GM18861 (cell line): ENCODE results near the gene HGD.
A peak's percentile ranks its signal among the peaks of the same experiment; 100 is the strongest.
"Not testable (repeated sequence)": the region's sequence is repeated elsewhere in the genome, so short reads cannot be mapped to it uniquely, and the experiment has no call there.

Experiments
- ATAC-seq: cut with Tn5 transposase; IDR thresholded peaks from one replicate; pipeline ENCODE4 v1.9.1; 2021; ENCODE audit not compliant: unreplicated experiment

The HGD gene

DNA sequence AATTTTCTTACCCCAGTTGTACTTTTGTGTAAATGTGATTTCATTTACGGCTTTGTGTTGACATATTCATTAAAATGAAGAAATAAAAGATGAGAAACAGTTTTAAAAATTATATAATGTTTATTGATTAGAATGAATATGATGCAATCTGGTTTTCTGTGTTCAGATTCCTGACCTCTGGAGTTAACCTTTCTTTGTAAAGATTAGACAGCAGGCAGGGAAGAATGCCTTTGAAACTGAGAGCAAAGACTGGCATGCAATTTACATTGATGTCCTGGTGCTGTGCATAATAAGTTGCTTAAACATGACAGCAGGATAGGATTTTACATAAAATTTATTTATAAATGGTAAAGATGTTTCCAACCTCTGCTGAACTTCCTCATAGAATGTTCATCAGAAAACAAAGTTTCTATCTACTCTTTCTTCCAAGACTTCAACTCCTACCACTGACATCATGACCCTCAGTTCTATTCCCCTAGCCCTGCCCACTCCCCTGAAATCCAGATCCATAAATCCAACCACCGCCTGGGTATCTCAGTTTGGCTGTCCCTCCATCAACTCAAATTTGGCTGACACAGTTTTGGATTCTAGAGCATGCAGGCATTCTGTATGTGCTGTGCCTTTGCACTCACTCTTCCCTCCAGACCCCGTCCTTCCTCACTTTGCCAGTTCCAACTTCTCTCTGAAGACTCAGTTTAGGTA, 1.7 kb downstream of the HGD start:
- ATAC-seq, result no peak

DNA sequence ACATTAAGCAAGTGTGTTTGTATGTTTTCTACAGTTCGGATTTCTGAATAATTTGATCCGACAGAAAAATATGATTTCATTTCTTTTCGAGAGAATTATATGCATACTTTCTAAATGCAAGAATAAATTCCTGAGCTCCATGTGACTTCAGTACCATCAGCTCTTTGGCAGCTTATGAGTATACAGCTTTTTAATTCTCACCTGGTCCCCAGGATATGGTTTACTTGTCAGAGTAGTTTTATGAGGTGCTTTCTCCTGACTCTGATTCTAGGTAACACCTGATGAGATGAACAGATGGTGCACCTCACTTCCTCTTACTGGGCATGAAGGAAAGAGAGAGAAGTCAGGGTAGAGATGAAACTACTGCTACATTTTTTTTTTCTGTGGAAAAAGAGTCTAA, 3.1 kb downstream of the HGD start:
- ATAC-seq, result no peak

DNA sequence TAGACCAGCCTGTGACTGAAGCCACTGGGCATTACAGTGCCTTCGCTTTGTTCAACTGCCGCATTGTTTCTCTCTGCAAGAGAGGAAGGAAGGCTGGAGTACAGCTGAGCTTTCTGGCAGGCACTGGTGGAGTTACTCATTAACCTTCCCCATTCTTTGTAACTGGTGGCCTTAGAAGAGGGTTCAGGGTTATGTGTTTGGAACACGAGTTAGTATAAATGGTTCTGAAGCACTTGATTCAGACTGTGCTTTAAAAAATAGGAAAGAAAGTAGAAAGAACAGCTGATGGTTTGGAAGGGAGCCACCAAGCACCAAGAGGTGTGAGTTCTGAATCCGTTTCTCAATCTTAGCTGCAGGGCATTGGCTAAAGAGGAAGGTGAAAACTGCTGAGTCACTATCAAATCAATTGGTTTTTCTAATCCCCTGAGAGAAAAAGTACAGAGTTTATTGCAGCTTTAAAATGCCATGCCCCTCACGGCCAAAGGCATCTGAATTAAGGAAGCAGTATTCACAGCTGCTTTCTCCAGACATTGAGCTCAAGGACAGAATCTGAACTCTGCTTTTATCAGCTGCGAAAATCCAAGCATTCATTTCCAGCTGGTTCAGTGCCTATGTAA, 3.6 kb downstream of the HGD start:
- ATAC-seq, result peak; percentile 92

DNA sequence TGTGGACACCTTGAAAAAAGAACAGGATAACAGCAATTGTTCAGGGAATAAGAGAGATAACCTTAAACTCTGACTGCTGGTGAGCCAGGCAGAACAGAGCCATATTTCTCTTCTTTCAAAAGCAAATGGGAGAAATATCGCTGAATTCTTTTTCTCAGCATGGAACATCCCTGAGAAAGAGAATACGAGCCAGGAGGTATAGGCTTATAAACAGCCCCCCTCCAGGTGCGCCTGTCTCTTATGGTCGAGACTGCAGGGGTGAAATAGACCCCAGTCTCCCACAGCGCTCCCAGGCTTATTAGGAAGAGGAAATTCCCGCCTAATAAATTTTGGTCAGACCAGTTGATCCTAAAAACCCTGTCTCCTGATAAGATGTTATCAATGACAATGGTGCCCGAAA, 4.8 kb downstream of the HGD start:
- ATAC-seq, result not testable (repeated sequence)

DNA sequence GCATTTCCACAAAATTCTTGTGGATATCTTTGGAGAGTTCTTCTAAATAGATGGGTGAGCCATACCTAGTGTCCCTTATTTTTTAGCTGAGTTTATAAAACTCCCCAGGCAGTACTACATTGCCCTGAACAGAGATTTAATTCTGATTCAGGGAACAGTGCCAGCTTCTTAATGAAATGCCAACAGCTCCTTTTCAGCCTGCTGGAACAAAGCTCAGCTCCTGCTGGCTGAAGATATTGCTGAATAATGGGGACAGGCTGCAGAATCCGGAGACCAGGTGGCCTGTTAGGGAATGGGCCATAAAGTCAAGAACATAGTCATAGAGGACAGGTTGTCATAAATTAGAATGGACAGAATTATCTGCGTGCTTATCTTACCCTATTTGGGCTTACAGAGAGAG, 8.9 kb downstream of the HGD start:
- no peak for ATAC-seq

DNA sequence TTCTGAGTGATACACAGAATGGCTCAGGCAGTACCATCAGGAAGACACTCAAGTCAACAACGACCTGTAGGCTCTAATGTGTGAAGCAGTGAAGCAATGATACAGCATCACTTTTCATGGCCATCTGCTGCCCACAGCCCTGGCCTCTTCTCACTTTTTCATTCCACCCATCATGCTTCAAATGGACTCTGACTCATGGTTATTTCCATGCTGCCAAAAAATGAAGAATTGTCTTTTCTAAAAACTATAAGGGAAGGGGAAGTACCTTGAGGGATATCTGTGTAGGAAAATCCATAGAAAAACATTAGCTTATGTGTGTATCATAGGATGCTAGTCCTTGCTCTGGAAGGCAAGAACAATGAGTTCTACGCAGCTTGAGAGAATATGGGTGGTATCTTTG, 11.5 kb downstream of the HGD start:
- no peak for ATAC-seq

DNA sequence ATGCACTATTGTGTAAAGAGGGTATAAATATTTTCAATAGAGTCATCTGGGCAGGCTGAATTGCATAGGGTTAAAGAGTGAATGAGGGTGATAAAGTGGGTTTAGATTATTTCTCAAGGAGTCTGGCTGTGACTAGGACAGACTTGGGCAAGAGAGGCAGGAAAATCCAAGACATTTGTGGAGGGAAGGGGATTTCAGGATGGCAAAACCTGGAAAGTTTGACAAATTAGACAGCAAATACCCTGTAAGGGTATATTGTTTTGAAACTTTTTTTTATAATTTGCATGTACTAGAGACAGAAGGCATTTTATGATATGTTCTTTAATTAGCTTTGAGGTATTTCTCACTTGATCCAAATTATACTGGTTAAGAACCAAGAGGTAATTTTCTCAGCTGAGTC, 17.1 kb downstream of the HGD start:
- no peak for ATAC-seq

DNA sequence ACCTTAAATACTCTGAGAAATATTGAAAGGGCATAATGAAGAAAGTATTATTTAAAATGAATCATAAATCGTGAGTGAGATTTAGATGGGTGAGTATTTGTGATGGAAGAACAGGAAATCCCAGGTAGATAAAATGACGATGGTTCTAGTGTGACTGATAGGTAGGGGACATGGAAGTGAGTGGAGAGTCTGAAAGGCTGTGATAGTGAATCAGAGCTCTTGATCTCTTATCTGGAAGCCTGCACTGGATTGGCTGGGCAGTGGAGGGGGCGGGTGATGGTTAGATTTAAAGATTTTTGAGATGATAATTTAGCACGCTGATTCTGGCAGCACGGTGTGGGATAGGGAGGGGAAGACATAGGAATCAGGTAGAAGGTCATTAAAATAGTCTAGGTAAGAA, 20.1 kb downstream of the HGD start:
- ATAC-seq, result no peak

DNA sequence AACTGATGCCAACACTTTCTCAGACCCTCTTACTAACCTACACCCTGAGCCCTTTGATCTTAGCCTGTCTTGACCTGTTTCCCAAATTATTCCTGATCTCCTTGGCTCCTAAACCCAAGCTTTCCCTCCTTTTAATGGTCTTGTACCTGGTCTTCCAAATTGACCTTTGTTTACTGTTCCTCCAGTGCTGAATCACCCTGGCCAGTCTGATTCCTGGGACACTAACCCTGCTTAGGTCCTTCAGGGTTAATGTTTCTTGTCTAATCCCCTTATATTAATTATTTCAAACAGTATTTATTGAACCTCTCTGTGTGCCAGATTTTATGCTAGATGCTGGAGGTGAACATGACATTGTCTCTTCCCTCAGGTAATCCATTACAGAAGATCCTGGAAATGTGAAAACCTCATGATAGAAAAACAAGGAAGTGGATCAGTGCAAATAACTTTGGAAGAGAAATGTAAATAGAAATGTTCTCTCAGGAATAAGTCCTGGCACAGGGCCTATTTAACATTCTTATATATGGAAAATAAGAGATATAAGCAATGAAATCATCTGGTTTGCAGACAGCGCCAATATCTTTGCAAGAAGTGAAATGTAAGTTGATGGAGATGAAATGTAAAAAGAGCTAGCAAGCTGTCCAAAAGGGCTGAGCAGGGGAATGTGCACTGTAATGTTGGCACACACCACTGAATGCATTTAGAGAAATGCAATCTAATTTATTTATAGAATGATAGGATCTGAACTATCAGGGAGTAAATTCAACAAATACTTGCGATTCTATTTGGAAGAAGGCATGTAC, 20.7 kb downstream of the HGD start:
- ATAC-seq, result no peak

DNA sequence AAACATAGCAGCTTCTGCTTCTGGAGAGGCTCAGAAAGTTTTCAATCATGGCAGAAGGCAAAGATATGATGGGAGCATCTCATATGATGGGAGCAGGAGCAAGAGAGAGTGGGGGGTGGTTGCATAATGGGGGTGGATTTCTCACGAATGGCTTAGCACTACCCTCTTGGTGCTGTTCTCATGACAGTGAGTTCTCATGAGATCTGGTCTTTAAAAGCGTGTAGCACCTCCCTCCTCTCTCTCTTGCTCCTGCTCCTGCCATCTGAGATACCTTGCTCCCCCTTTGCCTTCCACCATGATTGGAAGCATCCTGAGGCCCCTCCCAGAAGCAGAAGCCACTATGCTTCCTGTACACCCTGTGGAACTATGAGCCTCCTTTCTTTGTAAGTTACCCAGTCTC, 22.2 kb downstream of the HGD start:
- ATAC-seq, result no peak

DNA sequence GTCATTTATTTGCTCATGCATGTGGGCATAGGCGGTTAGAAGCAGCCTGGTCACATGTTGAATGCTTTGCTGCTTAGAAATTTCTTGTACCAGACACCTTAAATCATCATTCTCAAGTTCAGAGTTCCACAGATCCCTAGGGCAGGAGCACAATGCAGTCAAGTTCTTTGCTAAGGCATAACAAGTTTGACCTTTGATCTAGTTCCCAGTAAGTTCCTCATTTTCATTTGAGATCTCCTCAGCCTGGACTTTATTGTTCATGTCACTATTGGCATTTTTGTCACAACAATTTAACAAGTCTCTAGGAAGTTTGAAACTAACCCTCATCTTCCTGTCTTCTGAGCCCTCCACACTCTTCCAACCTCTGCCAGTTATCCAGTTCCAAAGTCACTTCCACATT, 22.8 kb downstream of the HGD start:
- ATAC-seq, result no peak

DNA sequence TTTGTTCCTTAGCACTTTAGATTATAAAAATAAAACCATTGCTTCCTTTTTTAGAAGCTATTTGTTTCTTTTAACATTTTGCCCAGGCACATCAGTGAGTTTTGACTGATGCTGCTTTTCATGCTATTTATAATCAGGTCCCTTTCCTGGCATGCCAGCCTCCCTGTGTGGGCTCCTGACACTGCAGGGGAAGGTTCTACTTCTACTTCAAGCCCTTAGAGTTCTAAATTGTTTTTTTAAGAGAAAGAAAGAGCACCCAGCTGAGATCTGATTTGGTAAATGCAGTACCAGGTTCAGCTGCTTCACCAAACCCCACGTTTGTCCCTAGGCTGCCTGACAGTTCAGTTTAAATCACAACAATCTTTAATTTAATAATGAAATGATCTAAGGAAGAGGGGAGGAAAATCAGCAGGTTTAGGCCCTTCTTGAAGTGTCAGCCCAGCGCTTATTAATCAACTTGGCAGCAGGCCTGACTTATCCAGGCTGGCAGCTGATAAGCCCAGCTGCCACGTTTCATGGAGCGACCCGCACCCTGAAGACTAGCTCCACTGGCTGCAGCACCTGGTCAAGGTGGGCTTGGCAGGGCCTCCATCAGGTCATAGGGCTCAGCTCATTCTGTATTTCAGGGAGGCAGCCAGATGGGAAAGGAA, 29.0 kb downstream of the HGD start:
- ATAC-seq, result no peak

DNA sequence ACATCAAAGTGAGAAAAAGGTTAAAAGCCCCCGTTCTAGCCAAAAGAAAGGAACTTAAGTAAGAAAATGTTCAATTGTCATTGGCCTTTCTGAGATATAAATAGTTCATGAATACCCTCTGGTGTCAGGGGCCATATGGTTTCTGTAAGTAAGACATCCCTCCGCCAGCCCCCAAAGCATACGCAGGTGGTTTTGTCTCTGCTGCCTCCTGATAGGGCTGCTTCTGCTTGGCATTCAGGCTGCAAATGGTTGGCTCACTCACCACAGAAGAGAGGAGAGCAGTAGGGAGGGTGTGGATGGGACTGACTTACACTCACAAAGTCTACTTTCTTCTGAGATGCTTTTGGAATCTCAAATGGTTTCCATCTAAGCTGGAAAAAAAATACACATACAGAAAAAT, 29.8 kb downstream of the HGD start:
- no peak for ATAC-seq

DNA sequence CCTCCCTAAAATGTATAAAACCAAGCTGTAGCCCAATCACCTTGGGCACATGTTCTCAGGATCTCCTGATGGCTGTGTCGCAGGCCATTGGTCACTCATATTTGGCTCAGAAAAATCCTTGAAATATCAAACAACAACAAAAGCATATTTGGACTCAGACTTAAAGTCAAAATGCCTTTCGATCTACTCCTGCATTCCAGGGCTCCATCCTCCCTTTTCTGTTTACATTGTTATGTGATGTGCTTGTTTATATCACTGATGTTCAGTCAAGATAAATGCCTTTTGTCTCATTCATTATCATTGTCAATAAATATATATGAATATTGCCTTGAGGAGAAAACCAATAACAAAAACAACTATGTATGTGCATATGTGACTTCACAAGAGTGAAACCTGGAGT, 31.7 kb downstream of the HGD start:
- ATAC-seq, result no peak

DNA sequence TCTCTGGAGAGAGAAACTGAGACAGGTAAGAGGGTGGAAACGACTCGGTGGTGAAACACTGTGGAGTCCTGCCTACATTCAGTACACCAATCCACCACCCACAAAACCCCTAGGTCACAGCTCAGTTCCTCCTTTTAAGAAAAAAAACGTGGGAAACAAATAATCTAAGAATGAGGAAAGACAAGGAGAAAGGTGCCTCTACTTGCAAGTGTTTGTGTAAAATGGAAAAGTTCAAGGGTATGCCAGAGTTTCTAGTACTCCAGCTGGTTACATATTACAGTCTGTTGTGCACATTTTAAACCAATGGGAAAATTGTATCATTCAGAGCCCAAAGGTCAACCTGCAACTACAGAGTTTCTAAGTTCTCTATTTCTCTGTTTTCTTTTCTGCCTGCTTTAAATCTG, 32.2 kb downstream of the HGD start:
- ATAC-seq, result no peak

DNA sequence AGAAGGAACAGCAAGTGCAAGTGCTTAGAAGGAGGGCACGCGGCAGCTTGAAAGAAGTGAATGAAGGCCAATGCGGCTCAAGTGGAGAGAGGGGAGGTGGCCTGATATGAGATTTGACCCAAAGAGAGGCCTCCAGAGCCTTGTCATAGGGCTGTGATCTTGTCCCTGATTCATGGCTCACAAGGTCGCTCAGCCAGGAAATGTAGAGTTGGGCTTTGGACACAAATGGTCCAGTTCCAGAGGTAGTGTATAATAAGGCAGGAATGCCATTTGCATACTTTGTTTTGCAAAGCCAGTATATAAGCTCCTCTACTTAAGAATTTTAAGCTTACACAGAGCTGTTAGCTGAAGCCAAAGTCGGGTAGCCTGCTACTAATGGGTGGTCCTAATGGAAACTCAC, 33.7 kb downstream of the HGD start:
- ATAC-seq, result no peak

DNA sequence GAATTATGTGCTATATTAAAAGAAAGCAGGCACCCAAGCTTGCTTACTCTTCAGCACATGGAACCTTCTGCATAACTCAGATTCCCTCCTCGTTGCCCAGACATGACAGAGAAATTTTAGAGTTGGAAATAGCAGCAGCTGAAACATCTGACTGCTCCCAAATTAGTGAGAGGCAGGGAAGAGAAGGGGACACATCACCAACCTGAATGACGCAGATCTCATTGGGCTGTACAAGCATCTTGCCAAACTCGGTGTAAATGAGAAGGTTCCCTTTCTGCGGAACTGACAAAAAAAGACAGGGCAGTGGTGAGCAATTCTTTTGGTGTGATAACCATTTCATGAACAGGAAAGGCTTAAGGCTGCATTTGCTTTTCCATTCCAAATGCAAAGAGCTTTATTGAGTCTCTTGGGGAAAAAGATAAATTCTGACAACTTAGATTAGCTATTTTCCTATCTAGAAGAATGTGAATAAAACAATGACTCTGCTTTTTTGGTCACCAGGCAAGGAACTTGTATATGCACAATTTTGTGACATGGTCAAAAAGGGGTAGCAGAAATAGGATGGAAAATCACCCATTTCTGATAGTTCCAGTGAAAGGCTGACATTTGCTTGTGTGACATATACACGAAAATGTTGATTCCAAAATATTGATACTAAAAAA, 35.1 kb downstream of the HGD start:
- ATAC-seq, result no peak

DNA sequence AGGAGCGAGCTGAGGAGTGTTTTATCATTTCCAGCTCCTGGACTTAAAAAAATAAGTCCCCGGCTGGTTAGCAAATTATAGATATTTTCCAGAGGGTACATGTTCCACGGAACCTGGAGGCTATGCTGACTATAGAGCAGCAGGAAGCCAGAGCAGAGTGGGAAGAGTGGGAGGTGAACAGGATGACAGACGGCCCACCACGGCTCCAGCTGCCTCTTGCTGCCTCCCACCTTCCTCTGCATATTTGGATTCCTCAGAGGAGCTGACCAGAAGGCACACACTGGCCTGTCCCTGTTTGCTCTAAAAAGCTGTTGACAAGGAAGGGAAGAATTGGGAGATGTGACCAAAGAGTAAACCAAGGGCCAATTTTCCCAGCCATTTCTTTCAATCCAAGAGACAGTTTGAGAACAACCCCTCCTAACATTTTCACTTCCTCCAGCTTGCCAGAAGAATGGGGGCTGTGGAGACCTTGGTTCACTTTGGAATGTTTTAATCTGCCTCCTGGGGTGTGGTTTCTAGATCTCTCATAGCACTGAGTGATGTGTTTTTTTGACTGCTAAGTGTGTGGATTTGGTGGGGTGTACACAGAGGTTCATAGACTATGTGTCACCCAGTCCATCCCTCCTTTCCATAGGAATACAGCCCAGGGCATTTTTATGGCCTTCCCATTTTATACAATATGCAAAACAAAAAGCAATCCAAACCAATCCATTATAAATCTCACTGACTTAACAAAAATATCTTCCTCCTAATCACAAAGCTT, 36.8 kb downstream of the HGD start:
- no peak for ATAC-seq

DNA sequence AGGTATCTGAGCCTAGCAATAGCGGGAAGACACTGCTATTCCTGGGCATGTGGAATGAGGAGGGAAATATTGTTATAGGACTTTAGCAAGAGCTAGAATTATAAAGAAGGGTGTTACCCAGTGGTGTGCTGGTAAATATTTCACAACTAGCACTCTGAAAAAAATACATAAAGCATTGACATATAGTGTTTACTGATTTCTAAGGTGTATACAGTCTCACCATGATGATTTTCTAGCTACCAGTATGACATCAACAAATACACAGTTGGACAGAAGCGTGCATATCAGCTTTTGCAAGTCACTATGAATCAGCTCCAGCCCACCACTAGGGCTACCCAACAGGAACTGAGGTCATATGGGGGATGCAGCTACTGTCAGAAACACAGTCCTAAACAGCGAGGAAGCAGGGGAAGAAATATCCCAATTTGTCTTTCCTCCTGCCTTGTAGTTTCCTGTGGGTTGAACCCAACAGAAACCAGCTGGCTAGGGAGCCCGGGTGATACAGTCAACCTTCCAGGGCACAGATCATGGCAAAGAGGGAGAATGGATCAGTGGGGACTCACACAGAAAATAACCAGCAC, 39.6 kb downstream of the HGD start:
- no peak for ATAC-seq

DNA sequence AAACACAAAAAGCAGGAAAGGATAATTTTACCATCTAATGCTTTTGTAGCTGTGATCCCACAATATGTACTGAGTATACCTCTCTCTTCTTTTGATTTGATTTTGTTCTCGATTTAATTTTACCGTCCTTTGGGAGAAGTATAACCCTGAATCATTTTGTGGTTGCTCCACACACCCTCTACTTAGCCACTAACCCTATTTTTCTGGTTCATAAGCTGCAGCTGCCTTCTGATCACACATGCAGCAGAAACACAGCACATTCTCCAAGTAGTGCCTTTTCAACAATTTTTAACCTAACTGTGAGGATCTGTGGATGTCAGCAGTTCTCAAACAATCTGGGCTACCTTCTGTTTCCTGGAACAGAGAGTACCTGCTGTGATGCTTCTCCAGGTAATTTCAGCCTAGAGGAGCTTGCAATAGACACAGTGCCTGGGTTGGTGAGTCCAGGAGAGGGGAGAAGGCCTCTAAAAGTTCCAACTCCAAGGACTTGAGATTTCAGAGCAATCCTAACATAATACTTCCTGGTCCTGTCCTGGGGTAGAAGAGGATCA, 40.3 kb downstream of the HGD start:
- no peak for ATAC-seq
